HepG2 (cell line): ENCODE measurements around the gene DERL2. TPM values are rescaled to one million over a fixed set of nuclear protein-coding genes. Genes with fewer than 3 reads are reported as not detected.

Experiments
- ATF7-NPFF ChIP-seq: sonication (generic); formaldehyde crosslinking; IDR thresholded peaks from 2 replicates; pipeline ENCODE4 v1.8.1; 2023; ENCODE audit warnings: mild to moderate bottlenecking, low read depth, missing genetic modification reagents, moderate library complexity
- ATRX ChIP-seq: sonication (generic); formaldehyde crosslinking; IDR thresholded peaks from 2 replicates; pipeline ENCODE4 v1.4.0; 2020; ENCODE audit warnings: missing genetic modification reagents, borderline replicate concordance
- BHLHE40 ChIP-seq: IDR thresholded peaks from 2 replicates; pipeline ENCODE4 v1.6.1; 2011; ENCODE audit warnings: low read length, improper control_type of control experiment
- CEBPG ChIP-seq: IDR thresholded peaks from 2 replicates; pipeline ENCODE4 v1.6.1; 2016
- JDP2 ChIP-seq: sonication (generic); formaldehyde crosslinking; IDR thresholded peaks from 2 replicates; pipeline ENCODE4 v1.8.1; 2022; ENCODE audit warnings: missing genetic modification reagents, borderline replicate concordance
- NR2F2 ChIP-seq: IDR thresholded peaks from 2 replicates; pipeline ENCODE4 v1.6.1; 2012; ENCODE audit warnings: low read depth, inconsistent platforms, borderline replicate concordance
- PLRG1 ChIP-seq: fragments of 450-650 bp; conservative IDR thresholded peaks from 2 replicates; pipeline ENCODE4 v1.6.1; 2016
- ZKSCAN5 ChIP-seq: sonication (generic); formaldehyde crosslinking; IDR thresholded peaks from 2 replicates; pipeline ENCODE4 v1.5.1; 2020; ENCODE audit warnings: mild to moderate bottlenecking, missing genetic modification reagents
- ZNF20 ChIP-seq: sonication (generic); formaldehyde crosslinking; IDR thresholded peaks from 2 replicates; pipeline ENCODE4 v1.4.0; 2020; ENCODE audit warnings: mild to moderate bottlenecking, moderate library complexity, missing genetic modification reagents
- ZNF24 ChIP-seq: fragments of 450-650 bp; IDR thresholded peaks from 2 replicates; pipeline ENCODE4 v1.6.1; 2017; ENCODE audit warnings: antibody characterized with exemption, mild to moderate bottlenecking
- ZNF496 ChIP-seq: sonication (generic); formaldehyde crosslinking; IDR thresholded peaks from 2 replicates; pipeline ENCODE4 v1.8.1; 2023; ENCODE audit warnings: mild to moderate bottlenecking, moderate library complexity, missing genetic modification reagents; ENCODE audit not compliant: insufficient replicate concordance
- ZNF501 ChIP-seq: sonication (generic); formaldehyde crosslinking; IDR thresholded peaks from 2 replicates; pipeline ENCODE4 v1.5.1; 2020; ENCODE audit warnings: mild to moderate bottlenecking, moderate library complexity, missing genetic modification reagents
- ZSCAN25 ChIP-seq: sonication (generic); formaldehyde crosslinking; IDR thresholded peaks from 2 replicates; pipeline ENCODE4 v1.8.0; 2022; ENCODE audit warnings: mild to moderate bottlenecking, missing genetic modification reagents
- polyA plus RNA-seq, 8 experiments: library from polyadenylated mRNA; depleted of rRNA in 3 of 8; stranded (reverse) in 7 of 8; unstranded in 1 of 8; fragments of >200 nt; fragmentation: Illumina TruSeq in 4 of 8; extraction: Trizol in 4 of 8; gene quantifications; 2 replicates each; pipeline versions ENCODE4 v1.2.1 to v1.2.3, GENCODE V29; 2011 to 2016; ENCODE audit warnings: low read depth in 4 of 8, missing spikeins in 1 of 8, mixed read lengths in 1 of 8; ENCODE audit not compliant: insufficient read depth in 1 of 8
- total RNA-seq, 5 experiments: library from RNA; depleted of rRNA; stranded (reverse); fragments of >200 nt; fragmentation: Illumina TruSeq; extraction: Trizol; gene quantifications; 2 replicates each; pipeline ENCODE4 v1.2.3, GENCODE V29; 2016; ENCODE audit warnings: low read depth in 1 of 5
- TF ChIP-seq, protein P1 (sequence below): sonication (generic); formaldehyde crosslinking; IDR thresholded peaks from 2 replicates; pipeline ENCODE4 v1.4.0; 2020; ENCODE audit warnings: low read depth, mild to moderate bottlenecking, missing genetic modification reagents
- TF ChIP-seq, protein P2 (sequence below): sonication (generic); formaldehyde crosslinking; IDR thresholded peaks from 2 replicates; pipeline ENCODE4 v1.9.0; 2021; ENCODE audit warnings: missing genetic modification reagents, borderline replicate concordance
- TF ChIP-seq, protein P3 (sequence below): sonication (generic); formaldehyde crosslinking; conservative IDR thresholded peaks from 2 replicates; pipeline ENCODE4 v1.8.0; 2022; ENCODE audit warnings: low read depth, missing genetic modification reagents
- TF ChIP-seq, protein P4 (sequence below): sonication (generic); formaldehyde crosslinking; IDR thresholded peaks from 2 replicates; pipeline ENCODE4 v1.5.1; 2020; ENCODE audit warnings: mild to moderate bottlenecking, missing genetic modification reagents, borderline replicate concordance
- TF ChIP-seq, protein P5 (sequence below): sonication (generic); formaldehyde crosslinking; IDR thresholded peaks from 2 replicates; pipeline ENCODE4 v1.5.0; 2020; ENCODE audit warnings: missing genetic modification reagents, mild to moderate bottlenecking, borderline replicate concordance
- TF ChIP-seq, protein P6 (sequence below): sonication (generic); formaldehyde crosslinking; IDR thresholded peaks from 2 replicates; pipeline ENCODE4 v1.5.1; 2020; ENCODE audit warnings: missing genetic modification reagents, mild to moderate bottlenecking, borderline replicate concordance

DERL2 gene
- total and polyA plus RNA-seq, 2 of the 13 experiments (the other 11 are each of a cell fraction or from before 2014, with no cell fraction given) = 59.3 to 65.2 TPM

DNA sequence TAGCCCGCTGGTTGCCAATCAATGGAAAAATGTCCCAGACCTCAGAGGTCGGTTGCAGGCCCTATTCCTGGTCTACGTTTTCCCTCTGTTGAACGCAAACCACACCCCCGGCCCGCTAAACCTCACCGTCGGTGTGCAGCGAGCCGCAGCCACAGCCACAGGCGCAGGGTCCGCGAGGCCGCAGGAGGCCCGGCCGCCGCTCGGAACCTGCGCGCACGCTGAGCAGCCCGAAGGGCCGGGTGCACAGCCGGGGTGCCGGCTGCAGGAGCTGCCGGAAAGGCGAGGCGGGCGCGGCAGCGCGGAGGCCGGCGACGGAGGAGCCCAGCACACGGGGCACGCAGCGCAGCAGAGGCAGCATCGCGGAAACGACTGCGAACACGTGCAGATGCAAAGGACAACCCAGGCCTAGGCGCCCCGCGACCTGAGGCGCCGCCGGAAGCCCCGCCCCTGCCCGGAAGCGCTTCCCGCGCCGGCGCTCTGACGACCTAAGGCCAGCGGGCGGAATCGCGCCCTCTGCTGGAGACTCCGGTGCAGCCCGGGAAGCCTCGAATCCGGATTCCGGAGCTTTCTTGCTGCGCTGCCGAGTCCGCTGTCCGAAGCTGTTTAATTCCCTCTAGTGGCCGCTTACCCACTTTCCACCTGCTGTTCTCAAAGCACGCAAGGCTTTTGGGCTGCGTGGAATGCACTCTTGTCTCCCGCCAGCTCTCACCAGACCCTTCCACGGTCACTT, 47.1 kb downstream of the DERL2 start, which contains the start of gene C1QBP (continued):
- TF ChIP-seq, protein P1, sequence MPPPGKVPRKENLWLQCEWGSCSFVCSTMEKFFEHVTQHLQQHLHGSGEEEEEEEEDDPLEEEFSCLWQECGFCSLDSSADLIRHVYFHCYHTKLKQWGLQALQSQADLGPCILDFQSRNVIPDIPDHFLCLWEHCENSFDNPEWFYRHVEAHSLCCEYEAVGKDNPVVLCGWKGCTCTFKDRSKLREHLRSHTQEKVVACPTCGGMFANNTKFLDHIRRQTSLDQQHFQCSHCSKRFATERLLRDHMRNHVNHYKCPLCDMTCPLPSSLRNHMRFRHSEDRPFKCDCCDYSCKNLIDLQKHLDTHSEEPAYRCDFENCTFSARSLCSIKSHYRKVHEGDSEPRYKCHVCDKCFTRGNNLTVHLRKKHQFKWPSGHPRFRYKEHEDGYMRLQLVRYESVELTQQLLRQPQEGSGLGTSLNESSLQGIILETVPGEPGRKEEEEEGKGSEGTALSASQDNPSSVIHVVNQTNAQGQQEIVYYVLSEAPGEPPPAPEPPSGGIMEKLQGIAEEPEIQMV (CRISPR knock-in tag) = peak; percentile 67; the same call in 1 of the 2 replicates
- TF ChIP-seq, protein P2, sequence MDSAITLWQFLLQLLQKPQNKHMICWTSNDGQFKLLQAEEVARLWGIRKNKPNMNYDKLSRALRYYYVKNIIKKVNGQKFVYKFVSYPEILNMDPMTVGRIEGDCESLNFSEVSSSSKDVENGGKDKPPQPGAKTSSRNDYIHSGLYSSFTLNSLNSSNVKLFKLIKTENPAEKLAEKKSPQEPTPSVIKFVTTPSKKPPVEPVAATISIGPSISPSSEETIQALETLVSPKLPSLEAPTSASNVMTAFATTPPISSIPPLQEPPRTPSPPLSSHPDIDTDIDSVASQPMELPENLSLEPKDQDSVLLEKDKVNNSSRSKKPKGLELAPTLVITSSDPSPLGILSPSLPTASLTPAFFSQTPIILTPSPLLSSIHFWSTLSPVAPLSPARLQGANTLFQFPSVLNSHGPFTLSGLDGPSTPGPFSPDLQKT (CRISPR knock-in tag) = no peak
- no peak for TF ChIP-seq PLRG1
- TF ChIP-seq BHLHE40 = peak; percentile 75
- peak; percentile 73; the same call in 1 of the 2 replicates for TF ChIP-seq JDP2 (CRISPR knock-in tag)
- no peak; the same call in 1 of the 2 replicates for TF ChIP-seq CEBPG (CRISPR knock-in tag)
- TF ChIP-seq ATF7-NPFF (CRISPR knock-in tag) = peak; percentile 87
- TF ChIP-seq, protein P3, sequence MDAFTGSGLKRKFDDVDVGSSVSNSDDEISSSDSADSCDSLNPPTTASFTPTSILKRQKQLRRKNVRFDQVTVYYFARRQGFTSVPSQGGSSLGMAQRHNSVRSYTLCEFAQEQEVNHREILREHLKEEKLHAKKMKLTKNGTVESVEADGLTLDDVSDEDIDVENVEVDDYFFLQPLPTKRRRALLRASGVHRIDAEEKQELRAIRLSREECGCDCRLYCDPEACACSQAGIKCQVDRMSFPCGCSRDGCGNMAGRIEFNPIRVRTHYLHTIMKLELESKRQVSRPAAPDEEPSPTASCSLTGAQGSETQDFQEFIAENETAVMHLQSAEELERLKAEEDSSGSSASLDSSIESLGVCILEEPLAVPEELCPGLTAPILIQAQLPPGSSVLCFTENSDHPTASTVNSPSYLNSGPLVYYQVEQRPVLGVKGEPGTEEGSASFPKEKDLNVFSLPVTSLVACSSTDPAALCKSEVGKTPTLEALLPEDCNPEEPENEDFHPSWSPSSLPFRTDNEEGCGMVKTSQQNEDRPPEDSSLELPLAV (CRISPR knock-in tag) = 0 out of 2 replicates have a peak, but pooled peaks have one; percentile 64
- TF ChIP-seq ZKSCAN5 (CRISPR knock-in tag) = no peak
- TF ChIP-seq ZNF501 (CRISPR knock-in tag) = peak; percentile 87
- no peak for TF ChIP-seq ZNF496
- TF ChIP-seq, protein P4, sequence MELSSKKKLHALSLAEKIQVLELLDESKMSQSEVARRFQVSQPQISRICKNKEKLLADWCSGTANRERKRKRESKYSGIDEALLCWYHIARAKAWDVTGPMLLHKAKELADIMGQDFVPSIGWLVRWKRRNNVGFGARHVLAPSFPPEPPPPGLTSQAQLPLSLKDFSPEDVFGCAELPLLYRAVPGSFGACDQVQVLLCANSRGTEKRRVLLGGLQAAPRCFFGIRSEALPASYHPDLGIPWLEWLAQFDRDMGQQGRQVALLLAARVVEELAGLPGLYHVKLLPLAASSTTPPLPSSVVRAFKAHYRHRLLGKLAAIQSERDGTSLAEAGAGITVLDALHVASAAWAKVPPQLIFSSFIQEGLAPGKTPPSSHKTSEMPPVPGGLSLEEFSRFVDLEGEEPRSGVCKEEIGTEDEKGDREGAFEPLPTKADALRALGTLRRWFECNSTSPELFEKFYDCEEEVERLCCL = no peak
- TF ChIP-seq ZNF24 = 0 out of 2 replicates have a peak, but pooled peaks have one; percentile 3
- TF ChIP-seq ATRX (CRISPR knock-in tag) = no peak
- no peak for TF ChIP-seq ZNF20 (CRISPR knock-in tag)
- TF ChIP-seq NR2F2 = no peak; the same call in 1 of the 2 replicates
- TF ChIP-seq, protein P5, sequence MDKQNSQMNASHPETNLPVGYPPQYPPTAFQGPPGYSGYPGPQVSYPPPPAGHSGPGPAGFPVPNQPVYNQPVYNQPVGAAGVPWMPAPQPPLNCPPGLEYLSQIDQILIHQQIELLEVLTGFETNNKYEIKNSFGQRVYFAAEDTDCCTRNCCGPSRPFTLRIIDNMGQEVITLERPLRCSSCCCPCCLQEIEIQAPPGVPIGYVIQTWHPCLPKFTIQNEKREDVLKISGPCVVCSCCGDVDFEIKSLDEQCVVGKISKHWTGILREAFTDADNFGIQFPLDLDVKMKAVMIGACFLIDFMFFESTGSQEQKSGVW = no peak
- TF ChIP-seq ZSCAN25 (CRISPR knock-in tag) = peak; percentile 45; the same call in 1 of the 2 replicates
- TF ChIP-seq, protein P6, sequence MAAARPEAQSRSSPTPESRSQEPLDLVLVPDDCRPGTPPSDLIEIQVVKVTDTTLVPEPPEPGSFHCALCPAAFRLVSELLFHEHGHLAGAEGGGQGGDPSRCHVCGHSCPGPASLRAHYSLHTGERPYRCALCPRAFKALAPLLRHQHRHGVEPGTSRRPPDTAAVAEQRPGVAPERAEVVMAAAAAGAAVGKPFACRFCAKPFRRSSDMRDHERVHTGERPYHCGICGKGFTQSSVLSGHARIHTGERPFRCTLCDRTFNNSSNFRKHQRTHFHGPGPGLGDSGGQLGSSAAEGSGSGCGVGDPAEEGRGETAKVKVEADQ (CRISPR knock-in tag) = peak; percentile 67; the same call in 1 of the 2 replicates
